H1 (cell line): Measurements from ENCODE around the gene CNDP2. TPM values are rescaled to one million over a fixed set of nuclear protein-coding genes. Genes with fewer than 3 reads are reported as not detected.

Experiments used
- CTCF ChIA-PET: fragments of 300-600 bp; sonication (Branson Sonifier 250); formaldehyde crosslinking; loops from one replicate; lab custom pipeline; 2021; ENCODE audit not compliant: partially characterized antibody; lab: Charles Lee
- POLR2A ChIA-PET: fragments of 300-600 bp; sonication (Branson Sonifier 250); formaldehyde crosslinking; loops from one replicate; lab custom pipeline; 2021; ENCODE audit warnings: inconsistent platforms; ENCODE audit not compliant: partially characterized antibody; lab: Charles Lee
- DNase-seq, 2 experiments: peaks; one replicate each; pipeline versions ENCODE4 v3.0.0 to v3.0.0-alpha.2; 2010 to 2022; ENCODE audit warnings: low spot score in 2 of 2, low read depth in 1 of 2, mixed read lengths in 1 of 2
- FAIRE-seq: peaks from 2 replicates; lab custom pipeline; 2011; peaks lifted over from hg19 to GRCh38; lab: Jason Lieb, UNC
- H2AFZ ChIP-seq: 2 replicates; pipeline ENCODE4 v1.8.1; 2012; ENCODE audit warnings: low read length, inconsistent platforms
- H2AK5ac ChIP-seq: 2 replicates; pipeline ENCODE4 v1.6.1; 2013; ENCODE audit warnings: low read depth, low read length
- H2BK120ac ChIP-seq: replicated peaks from 2 replicates; pipeline ENCODE3; 2013; ENCODE audit warnings: low read depth, low read length, inconsistent platforms
- H2BK12ac ChIP-seq: 2 replicates; pipeline ENCODE4 v1.6.1; 2013; ENCODE audit warnings: low read depth, low read length
- H2BK15ac ChIP-seq: 2 replicates; pipeline ENCODE4 v1.6.1; 2013; ENCODE audit warnings: low read length
- H2BK20ac ChIP-seq: 2 replicates; pipeline ENCODE4 v1.6.1; 2013; ENCODE audit warnings: low read length
- H2BK5ac ChIP-seq: 2 replicates; pipeline ENCODE4 v1.6.1; 2013; ENCODE audit warnings: low read depth, low read length
- H3K14ac ChIP-seq: 2 replicates; pipeline ENCODE4 v1.6.1; 2013; ENCODE audit warnings: inconsistent platforms; ENCODE audit not compliant: insufficient read length
- H3K18ac ChIP-seq: 2 replicates; pipeline ENCODE4 v1.6.1; 2013; ENCODE audit warnings: low read length; ENCODE audit errors: extremely low read depth
- H3K23ac ChIP-seq: 2 replicates; pipeline ENCODE4 v1.6.1; 2013; ENCODE audit warnings: inconsistent platforms; ENCODE audit not compliant: insufficient read length
- H3K23me2 ChIP-seq: 2 replicates; pipeline ENCODE4 v1.6.1; 2013; ENCODE audit warnings: low read depth, low read length
- H3K27ac ChIP-seq: 2 replicates; pipeline ENCODE4 v1.6.1; 2011; ENCODE audit warnings: low read depth, low read length, inconsistent platforms
- H3K27me3 ChIP-seq, 4 experiments: replicated peaks in 1 of 4; 1 replicate in 1 of 4; 2 replicates in 3 of 4; pipeline versions ENCODE4 v1.6.1 to v1.8.1; 2011 to 2013; ENCODE audit warnings: low read length in 3 of 4, mild to moderate bottlenecking in 3 of 4, inconsistent platforms in 2 of 4, mixed read lengths in 2 of 4, moderate library complexity in 1 of 4; ENCODE audit not compliant: control insufficient read depth in 3 of 4, insufficient read depth in 3 of 4; ENCODE audit errors: extremely low read depth in 1 of 4
- H3K36me3 ChIP-seq, 4 experiments: 2 replicates each; pipeline versions ENCODE4 v1.6.1 to v1.8.1; 2011 to 2013; ENCODE audit warnings: mild to moderate bottlenecking in 4 of 4, low read length in 3 of 4, moderate library complexity in 2 of 4, control low read depth in 1 of 4, inconsistent platforms in 1 of 4; ENCODE audit not compliant: insufficient read depth in 4 of 4, control insufficient read depth in 2 of 4
- H3K4ac ChIP-seq: replicated peaks from 2 replicates; pipeline ENCODE3; 2013; ENCODE audit warnings: low read length, low read depth, mixed read lengths, inconsistent platforms; ENCODE audit not compliant: insufficient read length
- H3K4me1 ChIP-seq, 4 experiments: replicated peaks in 1 of 4; 1 replicate in 1 of 4; 2 replicates in 3 of 4; pipeline versions ENCODE4 v1.6.1 to v1.8.1; 2011 to 2013; ENCODE audit warnings: low read length in 3 of 4, inconsistent platforms in 2 of 4, mixed read lengths in 1 of 4; ENCODE audit not compliant: insufficient read depth in 4 of 4, control insufficient read depth in 3 of 4
- H3K4me2 ChIP-seq, 2 experiments: 2 replicates each; pipeline versions ENCODE4 v1.6.1 to v1.8.1; 2011 to 2013; ENCODE audit warnings: low read depth in 2 of 2, low read length in 2 of 2, control low read depth in 1 of 2, inconsistent platforms in 1 of 2, mild to moderate bottlenecking in 1 of 2; ENCODE audit not compliant: insufficient read depth in 1 of 2
- H3K4me3 ChIP-seq, 4 experiments: fragments of 200-600, 300-600 bp in 1 of 4; sonication (generic), shearing (Covaris generic), sonication (Bioruptor Twin) in 1 of 4; 2 replicates each; pipeline versions ENCODE4 v1.5.1 to v1.8.1; 2011 to 2016; ENCODE audit warnings: low read length in 4 of 4, low read depth in 3 of 4, control low read depth in 2 of 4, inconsistent platforms in 2 of 4, mild to moderate bottlenecking in 2 of 4, mixed read lengths in 1 of 4, moderate library complexity in 1 of 4; ENCODE audit not compliant: insufficient read depth in 2 of 4; ENCODE audit errors: extremely low read depth in 1 of 4
- H3K56ac ChIP-seq: replicated peaks from 2 replicates; pipeline ENCODE3; 2013; ENCODE audit warnings: low read depth, mild to moderate bottlenecking, mixed read lengths, low read length, inconsistent platforms; ENCODE audit not compliant: insufficient read length
- H3K79me1 ChIP-seq: 2 replicates; pipeline ENCODE4 v1.6.1; 2013; ENCODE audit warnings: low read depth, low read length, control low read depth
- H3K79me2 ChIP-seq, 2 experiments: 2 replicates each; pipeline versions ENCODE4 v1.6.1 to v1.8.1; 2012 to 2013; ENCODE audit warnings: low read length in 2 of 2, mild to moderate bottlenecking in 2 of 2, inconsistent platforms in 1 of 2; ENCODE audit not compliant: insufficient read depth in 2 of 2, control insufficient read depth in 1 of 2
- H3K9ac ChIP-seq, 4 experiments: replicated peaks in 1 of 4; 1 replicate in 1 of 4; 2 replicates in 3 of 4; pipeline versions ENCODE4 v1.6.1 to v1.8.1; 2011 to 2013; ENCODE audit warnings: low read depth in 3 of 4, low read length in 3 of 4, control low read depth in 2 of 4, mild to moderate bottlenecking in 2 of 4, moderate library complexity in 2 of 4, inconsistent platforms in 1 of 4; ENCODE audit errors: extremely low read depth in 1 of 4
- H3K9me3 ChIP-seq, 2 experiments: 2 replicates each; pipeline versions ENCODE4 v1.6.1 to v1.8.1; 2012 to 2013; ENCODE audit warnings: mild to moderate bottlenecking in 2 of 2, moderate library complexity in 2 of 2, control low read depth in 1 of 2, inconsistent platforms in 1 of 2, low read depth in 1 of 2, low read length in 1 of 2, mixed read lengths in 1 of 2; ENCODE audit not compliant: insufficient read depth in 2 of 2
- H4K20me1 ChIP-seq, 2 experiments: replicated peaks in 1 of 2; 2 replicates each; pipeline versions ENCODE3 to v1.8.1; 2011 to 2013; ENCODE audit warnings: inconsistent platforms in 2 of 2, low read length in 2 of 2, mild to moderate bottlenecking in 1 of 2; ENCODE audit not compliant: insufficient read depth in 2 of 2, control insufficient read depth in 1 of 2
- H4K5ac ChIP-seq: 2 replicates; pipeline ENCODE4 v1.6.1; 2013; ENCODE audit warnings: low read length, low read depth, mixed read lengths, inconsistent platforms; ENCODE audit not compliant: insufficient read length
- H4K8ac ChIP-seq: 2 replicates; pipeline ENCODE4 v1.8.0; 2013; ENCODE audit warnings: mild to moderate bottlenecking, moderate library complexity, low read length, inconsistent platforms; ENCODE audit not compliant: insufficient read depth; ENCODE audit errors: extremely low read depth
- H4K91ac ChIP-seq: replicated peaks from 2 replicates; pipeline ENCODE3; 2013; ENCODE audit warnings: low read length, mixed read lengths, inconsistent platforms; ENCODE audit not compliant: insufficient read length
- HDAC2 ChIP-seq, 2 experiments: fragments of 300-600 bp in 1 of 2; sonication (generic) in 1 of 2; IDR thresholded peaks; 2 replicates each; pipeline ENCODE4 v1.6.1; 2011 to 2012; ENCODE audit warnings: low read depth in 2 of 2, low read length in 2 of 2, mild to moderate bottlenecking in 2 of 2, moderate library complexity in 2 of 2, borderline replicate concordance in 1 of 2, inconsistent platforms in 1 of 2
- JUND ChIP-seq: IDR thresholded peaks from 2 replicates; pipeline ENCODE4 v1.6.1; 2011; ENCODE audit warnings: mild to moderate bottlenecking, improper control_type of control experiment, low read length
- KDM5A ChIP-seq: fragments of 200-600 bp; IDR thresholded peaks from 2 replicates; pipeline ENCODE4 v1.7.1; 2012; ENCODE audit warnings: mild to moderate bottlenecking, low read length, inconsistent platforms, mixed read lengths
- NANOG ChIP-seq: IDR thresholded peaks from 2 replicates; pipeline ENCODE4 v1.6.1; 2011; ENCODE audit warnings: low read length, low read depth, mild to moderate bottlenecking, inconsistent platforms; ENCODE audit not compliant: insufficient read depth, poor library complexity, severe bottlenecking
- POLR2AphosphoS5 ChIP-seq: IDR thresholded peaks from 2 replicates; pipeline ENCODE4 v1.6.1; 2011; ENCODE audit warnings: low read depth, low read length
- RAD21 ChIP-seq, 2 experiments: IDR thresholded peaks in 1 of 2; conservative IDR thresholded peaks in 1 of 2; 2 replicates each; pipeline ENCODE4 v1.6.1; 2011; ENCODE audit warnings: low read depth in 2 of 2, low read length in 2 of 2, improper control_type of control experiment in 1 of 2, inconsistent platforms in 1 of 2, mild to moderate bottlenecking in 1 of 2, moderate library complexity in 1 of 2
- RNF2 ChIP-seq: fragments of 200-900, 300-1000 bp; sonication (generic); IDR thresholded peaks from 2 replicates; pipeline ENCODE4 v1.7.1; 2016; ENCODE audit warnings: borderline replicate concordance, low read depth, mild to moderate bottlenecking, antibody characterized with exemption, low read length; ENCODE audit not compliant: poor library complexity, severe bottlenecking; ENCODE audit errors: missing control alignments
- RXRA ChIP-seq: IDR thresholded peaks from 2 replicates; pipeline ENCODE4 v1.6.1; 2011; ENCODE audit warnings: low read depth, mild to moderate bottlenecking, low read length, moderate library complexity; ENCODE audit not compliant: insufficient read depth
- SRF ChIP-seq: IDR thresholded peaks from 2 replicates; pipeline ENCODE4 v1.6.1; 2011; ENCODE audit warnings: mild to moderate bottlenecking, low read depth, low read length, moderate library complexity
- SUZ12 ChIP-seq: fragments of 200-600 bp; sonication (generic); IDR thresholded peaks from 2 replicates; pipeline ENCODE4 v1.6.1; 2012; ENCODE audit warnings: mild to moderate bottlenecking, inconsistent platforms, low read length, moderate library complexity, mixed read lengths
- TAF7 ChIP-seq: optimal IDR thresholded peaks from 2 replicates; pipeline ENCODE3; 2011; ENCODE audit warnings: low read depth, mild to moderate bottlenecking, inconsistent platforms, low read length, moderate library complexity, borderline replicate concordance
- ZNF274 ChIP-seq: IDR thresholded peaks from 2 replicates; pipeline ENCODE4 v1.7.0; 2012; ENCODE audit warnings: low read length, borderline replicate concordance; ENCODE audit errors: extremely low read depth
- WGBS, 2 experiments: shearing (Covaris generic) in 1 of 2; methylation state at CpG; one replicate each; pipeline versions ENCODE4 v1.1.6 to v1.1.7; 2013 to 2015; ENCODE audit warnings: low lambda C conversion rate in 2 of 2, mixed read lengths in 2 of 2, inconsistent platforms in 1 of 2, low coverage in 1 of 2, missing lambda C conversion rate in 1 of 2; ENCODE audit not compliant: insufficient replicate concordance in 2 of 2, insufficient coverage in 1 of 2, insufficient read length in 1 of 2; ENCODE audit errors: extremely low coverage in 1 of 2, missing lambda C conversion rate in 1 of 2; 5-methylcytosine and 5-hydroxymethylcytosine counted together
- polyA plus RNA-seq, 7 experiments: library from polyadenylated mRNA; depleted of rRNA in 3 of 7; stranded (reverse) in 5 of 7; unstranded in 2 of 7; fragments of >200 nt in 5 of 7; fragments of 200-250 nt in 2 of 7; gene quantifications; 1 replicate in 5 of 7; 2 replicates in 1 of 7; 4 replicates in 1 of 7; pipeline versions ENCODE4 v1.2.1 to v1.2.3, GENCODE V29; 2011 to 2013; ENCODE audit warnings: missing spikeins in 2 of 7, mixed read lengths in 2 of 7
- total RNA-seq: library from RNA; stranded (reverse); fragmentation: NEBNext Ultra II Directional; extraction: Animal tissue kit (Norgen Biotek cat#: 25700); gene quantifications from 2 replicates; pipeline ENCODE4 v1.2.1, GENCODE V29; 2021

The CNDP2 gene
- total and polyA plus RNA-seq, 2 of the 8 experiments (the other 6 are each of a cell fraction or from before 2014, with no cell fraction given), result 71.8 to 243 TPM

DNA sequence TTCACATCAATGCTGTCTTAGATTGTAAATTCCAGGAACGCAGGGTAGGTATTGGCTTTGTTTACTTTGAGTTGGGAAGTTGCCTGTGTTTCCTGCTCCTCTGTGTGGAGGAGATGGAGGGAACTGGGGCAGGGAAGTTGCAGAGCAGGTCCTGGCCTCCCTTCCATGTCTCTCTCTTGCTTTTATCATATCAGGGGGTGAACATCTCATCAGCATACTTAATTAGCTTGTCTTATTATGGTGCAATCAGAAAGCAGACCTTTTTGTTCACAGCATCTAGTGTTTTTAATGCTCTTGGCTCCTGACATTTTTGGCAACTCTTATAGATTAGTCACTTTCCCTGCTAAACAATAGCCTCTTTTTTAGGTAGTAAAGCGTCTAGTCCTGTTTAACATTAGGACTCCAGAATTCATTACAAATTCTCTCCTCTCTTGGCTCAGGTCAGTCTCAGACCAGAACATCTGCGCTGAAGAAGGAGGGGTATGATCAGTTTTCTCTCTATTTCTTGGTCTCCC, 27.6 kb upstream of the CNDP2 start:
- no peak for FAIRE-seq
- TF ChIP-seq NANOG (no peak), POLR2AphosphoS5 (no peak), ZNF274 (no peak), TAF7 (no peak), KDM5A (no peak), HDAC2 (IDR thresholded peaks at IDR 0.05; ENCODE audit: borderline replicate concordance in 1 of 2, low read depth in 2 of 2, low read length in 2 of 2) (no peak), SUZ12 (no peak), RXRA (no peak), RAD21 (IDR thresholded peaks at IDR 0.05 in 1 of 2, conservative IDR thresholded peaks at IDR 0.05 in 1 of 2; ENCODE audit: low read depth in 2 of 2, low read length in 2 of 2) (no peak), RNF2 (no peak), JUND (no peak), SRF (no peak)

More for the DNA sequence above, 27.6 kb upstream of the CNDP2 start:
- H2BK12ac ChIP-seq, result no peak overlapping the region
- no peak overlapping the region for H2AK5ac ChIP-seq
- H3K23me2 ChIP-seq, result no peaks in the 10 kb centered on the region
- no peaks in the 10 kb centered on the region for H3K27me3 ChIP-seq
- 77% methylated on average over 3 of the region's 3 CpGs; no CpG with 5 or more reads in 1 of the 2 experiments for WGBS, 2 experiments
- H3K9me3 ChIP-seq, result peaks cover 0 to 3% of the 10 kb centered on the region in 2 experiments; a peak in 1 of 4 replicates
- H3K18ac ChIP-seq, result no peak overlapping the region
- no peak overlapping the region for H3K9ac ChIP-seq
- H4K91ac ChIP-seq, result no peak overlapping the region
- no peak overlapping the region for H3K4me3 ChIP-seq
- H2BK15ac ChIP-seq, result no peak overlapping the region
- POLR2A ChIA-PET, result no interaction called here
- H3K4ac ChIP-seq, result no peak overlapping the region
- no peak overlapping the region for H3K4me2 ChIP-seq
- H3K4me1 ChIP-seq, result no peaks in the 10 kb centered on the region
- no peaks in the 10 kb centered on the region for H4K20me1 ChIP-seq
- DNase-seq, result no peak
- no peak overlapping the region for H3K27ac ChIP-seq
- H3K23ac ChIP-seq, result no peak overlapping the region
- H3K79me2 ChIP-seq, result no peaks in the 10 kb centered on the region
- H2BK5ac ChIP-seq, result no peak overlapping the region
- H3K56ac ChIP-seq, result no peak overlapping the region
- H4K8ac ChIP-seq, result no peak overlapping the region
- no peak overlapping the region for H2BK120ac ChIP-seq
- H2BK20ac ChIP-seq, result no peak overlapping the region
- no peaks in the 10 kb centered on the region for H3K36me3 ChIP-seq
- H4K5ac ChIP-seq, result no peak overlapping the region
- CTCF ChIA-PET, result interaction anchor here (1.0 kb wide), 1 partner anchor 14 kb away, joined by 3 read pairs; no protein-coding TSS in a partner anchor
- no peak overlapping the region for H2AFZ ChIP-seq
- H3K79me1 ChIP-seq, result no peaks in the 10 kb centered on the region
- H3K14ac ChIP-seq, result no peak overlapping the region
